ENCODE measurements around the gene YJEFN3.

- no peak for TF ChIP-seq POLR2A (IDR thresholded peaks at IDR 0.05)
- TF ChIP-seq CTCF (IDR thresholded peaks at IDR 0.05), result no peak
- TF ChIP-seq EP300 (IDR thresholded peaks at IDR 0.05), result no peak
Measured at GRCh38 chr19:19523177-19523576, 5.5 kb upstream of the YJEFN3 start.

All from gastroesophageal sphincter (tissue), 3 donors.